Liver (tissue), 9 donors: ENCODE results near the gene FSCN2. TPM values are rescaled to one million over a fixed set of nuclear protein-coding genes. Genes with fewer than 3 reads are reported as not detected.

Experiments
- DNase-seq: peaks from one replicate; pipeline ENCODE4 v3.0.0-alpha.2; 2017; ENCODE audit warnings: low spot score
- H3K27ac ChIP-seq, 2 donors: one replicate each; pipeline ENCODE4 v1.7.0; 2013; ENCODE audit warnings: inconsistent platforms in 2 of 2, low read length in 2 of 2, control low read depth in 1 of 2, low read depth in 1 of 2, mild to moderate bottlenecking in 1 of 2
- H3K27me3 ChIP-seq, 4 donors: one replicate each; pipeline versions ENCODE4 v1.6.1 to v1.7.0; 2013; ENCODE audit warnings: low read length in 3 of 4, inconsistent platforms in 1 of 4, mild to moderate bottlenecking in 1 of 4, moderate library complexity in 1 of 4; ENCODE audit not compliant: control insufficient read depth in 4 of 4, insufficient read depth in 4 of 4
- H3K36me3 ChIP-seq, 4 donors: one replicate each; pipeline versions ENCODE4 v1.6.1 to v1.7.0; 2013; ENCODE audit warnings: low read length in 3 of 4, mild to moderate bottlenecking in 3 of 4, low read depth in 1 of 4, moderate library complexity in 1 of 4; ENCODE audit not compliant: control insufficient read depth in 4 of 4, insufficient read depth in 3 of 4
- H3K4me1 ChIP-seq, 4 donors: one replicate each; pipeline versions ENCODE4 v1.6.1 to v1.7.0; 2013; ENCODE audit warnings: low read length in 3 of 4, mild to moderate bottlenecking in 3 of 4, moderate library complexity in 1 of 4; ENCODE audit not compliant: control insufficient read depth in 4 of 4, insufficient read depth in 4 of 4
- H3K4me3 ChIP-seq, 3 donors: one replicate each; pipeline versions ENCODE4 v1.6.1 to v1.7.0; 2013; ENCODE audit warnings: low read length in 3 of 3, control low read depth in 1 of 3, low read depth in 1 of 3, mild to moderate bottlenecking in 1 of 3
- H3K9ac ChIP-seq, 2 donors: one replicate each; pipeline ENCODE4 v1.7.0; 2013; ENCODE audit warnings: low read length in 2 of 2, mild to moderate bottlenecking in 2 of 2, moderate library complexity in 2 of 2, control low read depth in 1 of 2, low read depth in 1 of 2
- H3K9me3 ChIP-seq, 4 donors: one replicate each; pipeline versions ENCODE4 v1.6.1 to v1.7.0; 2013; ENCODE audit warnings: low read length in 3 of 4; ENCODE audit not compliant: control insufficient read depth in 4 of 4
- FOXA1 ChIP-seq: IDR thresholded peaks from 2 replicates; pipeline ENCODE4 v1.6.1; 2016; ENCODE audit warnings: antibody characterized with exemption
- FOXA2 ChIP-seq: IDR thresholded peaks from 2 replicates; pipeline ENCODE4 v1.6.1; 2016; ENCODE audit warnings: antibody characterized with exemption
- GABPA ChIP-seq, 2 donors: IDR thresholded peaks in 1 of 2; conservative IDR thresholded peaks in 1 of 2; 2 replicates each; pipeline ENCODE4 v1.6.1; 2016; ENCODE audit warnings: antibody characterized with exemption in 2 of 2, mild to moderate bottlenecking in 1 of 2, moderate library complexity in 1 of 2
- HNF4A ChIP-seq, 2 donors: conservative IDR thresholded peaks; 2 replicates each; pipeline ENCODE4 v1.6.1; 2016; ENCODE audit warnings: antibody characterized with exemption in 2 of 2, mild to moderate bottlenecking in 2 of 2
- HNF4G ChIP-seq: IDR thresholded peaks from 2 replicates; pipeline ENCODE4 v1.6.1; 2016; ENCODE audit warnings: antibody characterized with exemption
- JUND ChIP-seq, 2 donors: IDR thresholded peaks; 2 replicates each; pipeline ENCODE4 v1.6.1; 2016; ENCODE audit warnings: antibody characterized with exemption in 2 of 2
- NR2F2 ChIP-seq: IDR thresholded peaks from 2 replicates; pipeline ENCODE4 v1.6.1; 2016; ENCODE audit warnings: antibody characterized with exemption
- SP1 ChIP-seq: IDR thresholded peaks from 2 replicates; pipeline ENCODE4 v1.6.1; 2018; ENCODE audit warnings: antibody characterized with exemption, mild to moderate bottlenecking
- TAF1 ChIP-seq: conservative IDR thresholded peaks from 2 replicates; pipeline ENCODE4 v1.6.1; 2016; ENCODE audit warnings: antibody characterized with exemption, mild to moderate bottlenecking
- YY1 ChIP-seq: IDR thresholded peaks from 2 replicates; pipeline ENCODE4 v1.6.1; 2016; ENCODE audit warnings: antibody characterized with exemption, mild to moderate bottlenecking
- WGBS: extraction: QIAGEN DNeasy Blood & Tissue Kit; methylation state at CpG from one replicate; pipeline ENCODE4 v1.1.7; 2013; 5-methylcytosine and 5-hydroxymethylcytosine counted together
- polyA plus RNA-seq, 2 donors: library from polyadenylated mRNA; stranded (reverse) in 1 of 2; unstranded in 1 of 2; fragments of 200-250 nt in 1 of 2; fragments of >200 nt in 1 of 2; fragmentation: Nextera tagmentation in 1 of 2; extraction: Ambion mirVana in 1 of 2; gene quantifications; one replicate each; pipeline versions ENCODE4 v1.2.1 to v1.2.3, GENCODE V29; 2013 to 2015
- total RNA-seq, 2 donors: library from RNA; depleted of rRNA; stranded (reverse); fragments of >200 nt; gene quantifications; one replicate each; pipeline ENCODE4 v1.2.3, GENCODE V29; 2014
- TF ChIP-seq, protein P1 (sequence below): fragments of 150-350 bp; IDR thresholded peaks from 2 replicates; pipeline ENCODE4 v1.5.1; 2017; ENCODE audit warnings: improper control_type of control experiment, low read depth, low read length; ENCODE audit not compliant: missing input control
- TF ChIP-seq, protein P2 (sequence below): IDR thresholded peaks from 2 replicates; pipeline ENCODE4 v1.6.1; 2016; ENCODE audit warnings: antibody characterized with exemption
- TF ChIP-seq, protein P3 (sequence below): IDR thresholded peaks from 2 replicates; pipeline ENCODE4 v1.6.1; 2016; ENCODE audit warnings: antibody characterized with exemption
- TF ChIP-seq, protein P4 (sequence below): IDR thresholded peaks from 2 replicates; pipeline ENCODE4 v1.6.1; 2016; ENCODE audit warnings: antibody characterized with exemption, mild to moderate bottlenecking
- TF ChIP-seq, protein P5 (sequence below): IDR thresholded peaks from 2 replicates; pipeline ENCODE4 v1.6.1; 2016; ENCODE audit warnings: antibody characterized with exemption
- donor health status: healthy.
- donor health status: healthy.
- donor health status: healthy.
- donor health status: healthy.
- donor health status: healthy.

FSCN2 gene
- total and polyA plus RNA-seq, 4 donors: 0.09 to 0.42 TPM; not detected in 2

DNA sequence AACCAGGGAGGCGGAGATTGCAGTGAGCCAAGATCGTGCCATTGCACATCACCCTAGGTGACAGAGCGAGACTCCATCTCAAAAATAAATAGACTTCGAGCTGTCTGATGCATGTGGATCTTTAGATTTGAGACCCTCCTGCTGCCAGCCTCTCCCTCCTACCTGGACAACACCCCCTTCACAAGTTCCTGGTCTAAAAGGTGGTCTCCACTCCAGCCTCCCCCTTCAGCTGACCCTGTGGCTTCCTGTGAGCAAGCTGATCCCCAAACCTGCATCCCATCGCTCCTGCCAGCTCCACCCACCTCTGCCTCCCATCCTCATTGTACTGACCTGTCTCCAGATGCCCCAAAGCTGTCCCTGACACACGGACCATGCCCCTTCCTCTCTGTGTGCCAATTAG lies 51.1 kb downstream of the FSCN2 start:
- WGBS: 95% methylated on average over 6 of the region's 6 CpGs
- TF ChIP-seq, protein P1, sequence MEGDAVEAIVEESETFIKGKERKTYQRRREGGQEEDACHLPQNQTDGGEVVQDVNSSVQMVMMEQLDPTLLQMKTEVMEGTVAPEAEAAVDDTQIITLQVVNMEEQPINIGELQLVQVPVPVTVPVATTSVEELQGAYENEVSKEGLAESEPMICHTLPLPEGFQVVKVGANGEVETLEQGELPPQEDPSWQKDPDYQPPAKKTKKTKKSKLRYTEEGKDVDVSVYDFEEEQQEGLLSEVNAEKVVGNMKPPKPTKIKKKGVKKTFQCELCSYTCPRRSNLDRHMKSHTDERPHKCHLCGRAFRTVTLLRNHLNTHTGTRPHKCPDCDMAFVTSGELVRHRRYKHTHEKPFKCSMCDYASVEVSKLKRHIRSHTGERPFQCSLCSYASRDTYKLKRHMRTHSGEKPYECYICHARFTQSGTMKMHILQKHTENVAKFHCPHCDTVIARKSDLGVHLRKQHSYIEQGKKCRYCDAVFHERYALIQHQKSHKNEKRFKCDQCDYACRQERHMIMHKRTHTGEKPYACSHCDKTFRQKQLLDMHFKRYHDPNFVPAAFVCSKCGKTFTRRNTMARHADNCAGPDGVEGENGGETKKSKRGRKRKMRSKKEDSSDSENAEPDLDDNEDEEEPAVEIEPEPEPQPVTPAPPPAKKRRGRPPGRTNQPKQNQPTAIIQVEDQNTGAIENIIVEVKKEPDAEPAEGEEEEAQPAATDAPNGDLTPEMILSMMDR: no peak
- TF ChIP-seq GABPA (IDR thresholded peaks at IDR 0.05 in 1 of 2, conservative IDR thresholded peaks at IDR 0.05 in 1 of 2): no peak
- TF ChIP-seq, protein P2, sequence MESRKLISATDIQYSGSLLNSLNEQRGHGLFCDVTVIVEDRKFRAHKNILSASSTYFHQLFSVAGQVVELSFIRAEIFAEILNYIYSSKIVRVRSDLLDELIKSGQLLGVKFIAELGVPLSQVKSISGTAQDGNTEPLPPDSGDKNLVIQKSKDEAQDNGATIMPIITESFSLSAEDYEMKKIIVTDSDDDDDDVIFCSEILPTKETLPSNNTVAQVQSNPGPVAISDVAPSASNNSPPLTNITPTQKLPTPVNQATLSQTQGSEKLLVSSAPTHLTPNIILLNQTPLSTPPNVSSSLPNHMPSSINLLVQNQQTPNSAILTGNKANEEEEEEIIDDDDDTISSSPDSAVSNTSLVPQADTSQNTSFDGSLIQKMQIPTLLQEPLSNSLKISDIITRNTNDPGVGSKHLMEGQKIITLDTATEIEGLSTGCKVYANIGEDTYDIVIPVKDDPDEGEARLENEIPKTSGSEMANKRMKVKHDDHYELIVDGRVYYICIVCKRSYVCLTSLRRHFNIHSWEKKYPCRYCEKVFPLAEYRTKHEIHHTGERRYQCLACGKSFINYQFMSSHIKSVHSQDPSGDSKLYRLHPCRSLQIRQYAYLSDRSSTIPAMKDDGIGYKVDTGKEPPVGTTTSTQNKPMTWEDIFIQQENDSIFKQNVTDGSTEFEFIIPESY: no peak

DNA sequence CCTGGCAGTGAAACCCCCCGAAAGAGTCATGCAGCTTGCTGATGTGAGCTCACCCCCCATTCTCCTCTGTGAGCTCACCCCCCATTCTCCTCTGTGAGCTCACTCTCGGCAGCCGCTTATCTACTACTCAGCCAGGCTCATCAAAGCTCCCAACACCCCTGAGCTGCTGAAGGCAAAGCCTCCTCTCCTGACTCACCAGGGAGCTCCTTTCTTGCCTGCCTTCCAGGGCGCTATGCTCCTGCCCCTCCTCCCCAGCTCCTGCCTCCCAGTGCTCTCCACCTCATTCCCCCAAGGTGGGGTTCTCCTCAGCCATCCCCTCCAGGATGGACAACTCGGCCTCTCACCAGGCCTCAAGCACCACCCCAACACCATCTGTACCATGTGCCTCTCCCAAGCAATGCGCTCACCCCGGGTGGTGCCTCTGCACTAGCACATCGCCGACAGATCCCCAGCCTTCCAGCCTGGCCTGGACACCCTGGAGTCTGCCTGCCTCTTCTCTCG lies 51.7 kb downstream of the FSCN2 start:
- Histone ChIP-seq H3K36me3 (peaks cover 7 to 42% (median 17%) of the 10 kb centered on the region in 4 donors), H3K27ac (no peak overlapping the region), H3K9ac (no peak overlapping the region), H3K9me3 (no peaks in the 10 kb centered on the region), H3K4me1 (peaks cover 7 to 25% (median 17%) of the 10 kb centered on the region in 4 donors), H3K4me3 (no peak overlapping the region), H3K27me3 (no peaks in the 10 kb centered on the region)
- TF ChIP-seq, protein P3, sequence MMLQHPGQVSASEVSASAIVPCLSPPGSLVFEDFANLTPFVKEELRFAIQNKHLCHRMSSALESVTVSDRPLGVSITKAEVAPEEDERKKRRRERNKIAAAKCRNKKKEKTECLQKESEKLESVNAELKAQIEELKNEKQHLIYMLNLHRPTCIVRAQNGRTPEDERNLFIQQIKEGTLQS: no peak
- no peak for TF ChIP-seq FOXA1
- no peak for TF ChIP-seq GABPA (IDR thresholded peaks at IDR 0.05 in 1 of 2, conservative IDR thresholded peaks at IDR 0.05 in 1 of 2)
- no peak for TF ChIP-seq SP1
- no peak for TF ChIP-seq YY1
- TF ChIP-seq HNF4A (conservative IDR thresholded peaks at IDR 0.05): no peak
- TF ChIP-seq JUND (IDR thresholded peaks at IDR 0.05): no peak
- TF ChIP-seq, protein P4, sequence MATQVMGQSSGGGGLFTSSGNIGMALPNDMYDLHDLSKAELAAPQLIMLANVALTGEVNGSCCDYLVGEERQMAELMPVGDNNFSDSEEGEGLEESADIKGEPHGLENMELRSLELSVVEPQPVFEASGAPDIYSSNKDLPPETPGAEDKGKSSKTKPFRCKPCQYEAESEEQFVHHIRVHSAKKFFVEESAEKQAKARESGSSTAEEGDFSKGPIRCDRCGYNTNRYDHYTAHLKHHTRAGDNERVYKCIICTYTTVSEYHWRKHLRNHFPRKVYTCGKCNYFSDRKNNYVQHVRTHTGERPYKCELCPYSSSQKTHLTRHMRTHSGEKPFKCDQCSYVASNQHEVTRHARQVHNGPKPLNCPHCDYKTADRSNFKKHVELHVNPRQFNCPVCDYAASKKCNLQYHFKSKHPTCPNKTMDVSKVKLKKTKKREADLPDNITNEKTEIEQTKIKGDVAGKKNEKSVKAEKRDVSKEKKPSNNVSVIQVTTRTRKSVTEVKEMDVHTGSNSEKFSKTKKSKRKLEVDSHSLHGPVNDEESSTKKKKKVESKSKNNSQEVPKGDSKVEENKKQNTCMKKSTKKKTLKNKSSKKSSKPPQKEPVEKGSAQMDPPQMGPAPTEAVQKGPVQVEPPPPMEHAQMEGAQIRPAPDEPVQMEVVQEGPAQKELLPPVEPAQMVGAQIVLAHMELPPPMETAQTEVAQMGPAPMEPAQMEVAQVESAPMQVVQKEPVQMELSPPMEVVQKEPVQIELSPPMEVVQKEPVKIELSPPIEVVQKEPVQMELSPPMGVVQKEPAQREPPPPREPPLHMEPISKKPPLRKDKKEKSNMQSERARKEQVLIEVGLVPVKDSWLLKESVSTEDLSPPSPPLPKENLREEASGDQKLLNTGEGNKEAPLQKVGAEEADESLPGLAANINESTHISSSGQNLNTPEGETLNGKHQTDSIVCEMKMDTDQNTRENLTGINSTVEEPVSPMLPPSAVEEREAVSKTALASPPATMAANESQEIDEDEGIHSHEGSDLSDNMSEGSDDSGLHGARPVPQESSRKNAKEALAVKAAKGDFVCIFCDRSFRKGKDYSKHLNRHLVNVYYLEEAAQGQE: no peak
- TF ChIP-seq FOXA2: no peak
- no peak for TF ChIP-seq TAF1
- no peak for TF ChIP-seq HNF4G
- no peak for TF ChIP-seq NR2F2
- TF ChIP-seq, protein P5, sequence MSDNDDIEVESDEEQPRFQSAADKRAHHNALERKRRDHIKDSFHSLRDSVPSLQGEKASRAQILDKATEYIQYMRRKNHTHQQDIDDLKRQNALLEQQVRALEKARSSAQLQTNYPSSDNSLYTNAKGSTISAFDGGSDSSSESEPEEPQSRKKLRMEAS: no peak
- TF ChIP-seq, protein P1: no peak
- TF ChIP-seq, protein P2: no peak
- 95% methylated on average over 10 of the region's 10 CpGs for WGBS
- no peak for DNase-seq

More for the DNA sequence above, 51.1 kb downstream of the FSCN2 start:
- H3K27me3 ChIP-seq: no peaks in the 10 kb centered on the region
- no peak overlapping the region for H3K27ac ChIP-seq
- H3K9ac ChIP-seq: no peak overlapping the region
- H3K36me3 ChIP-seq: peaks cover 10 to 42% (median 18%) of the 10 kb centered on the region in 4 donors
- no peaks in the 10 kb centered on the region for H3K9me3 ChIP-seq
- H3K4me3 ChIP-seq: no peak overlapping the region
- H3K4me1 ChIP-seq: peaks cover 7 to 20% (median 15%) of the 10 kb centered on the region in 4 donors
- DNase-seq: no peak
